HEK293 (cell line): ENCODE results near the gene NAA80.

Source experiments
- CTCF ChIA-PET: fragments of 350-600 bp; formaldehyde crosslinking; extraction: SDS; loops from one replicate; lab custom pipeline; 2021; ENCODE audit warnings: antibody characterized with exemption; lab: Yijun Ruan, JAX
- POLR2A ChIA-PET: fragments of 300-600 bp; formaldehyde crosslinking; extraction: SDS; loops from one replicate; lab custom pipeline; 2020; ENCODE audit warnings: antibody characterized with exemption, inconsistent platforms; lab: Yijun Ruan, JAX
- H3K27ac ChIP-seq: fragments of 200-500 bp; sonication (Bioruptor generic); 2 replicates; pipeline ENCODE4 v1.5.1; 2014; ENCODE audit warnings: low read depth, low read length, control low read depth, inconsistent platforms; ENCODE audit errors: extremely low read depth
- H3K36me3 ChIP-seq, 2 experiments: fragments of 200-500 bp in 1 of 2; sonication (Bioruptor generic) in 1 of 2; 1 replicate in 1 of 2; 2 replicates in 1 of 2; pipeline ENCODE4 v1.5.1; 2014 to 2017; ENCODE audit warnings: inconsistent platforms in 2 of 2, low read length in 2 of 2; ENCODE audit not compliant: control insufficient read depth in 2 of 2, insufficient read depth in 1 of 2
- H3K4me1 ChIP-seq: fragments of 200-500 bp; sonication (Bioruptor generic); 2 replicates; pipeline ENCODE4 v1.5.1; 2014; ENCODE audit warnings: mild to moderate bottlenecking, low read length, inconsistent platforms; ENCODE audit not compliant: control insufficient read depth, insufficient read depth
- H3K4me3 ChIP-seq: 2 replicates; pipeline ENCODE4 v1.5.1; 2011; ENCODE audit warnings: low read depth, mild to moderate bottlenecking, control low read depth, low read length, moderate library complexity
- H3K9me3 ChIP-seq: fragments of 200-500 bp; sonication (Bioruptor generic); 2 replicates; pipeline ENCODE4 v1.5.1; 2014; ENCODE audit warnings: low read depth, low read length, inconsistent platforms; ENCODE audit not compliant: control insufficient read depth, insufficient read depth
- BCL11B ChIP-seq: fragments of 450-650 bp; formaldehyde crosslinking; IDR thresholded peaks from 2 replicates; pipeline ENCODE4 v1.5.1; 2016; ENCODE audit warnings: low read depth, missing biosample characterization, missing genetic modification characterization
- IKZF3 ChIP-seq: fragments of 450-650 bp; IDR thresholded peaks from 2 replicates; pipeline ENCODE4 v1.5.0; 2018; ENCODE audit warnings: missing biosample characterization, mild to moderate bottlenecking, missing genetic modification characterization, moderate library complexity
- SP2 ChIP-seq: fragments of 450-650 bp; formaldehyde crosslinking; IDR thresholded peaks from 2 replicates; pipeline ENCODE4 v1.5.1; 2016; ENCODE audit warnings: missing biosample characterization, missing genetic modification characterization
- SP3 ChIP-seq: fragments of 450-650 bp; formaldehyde crosslinking; IDR thresholded peaks from 2 replicates; pipeline ENCODE4 v1.5.1; 2016; ENCODE audit warnings: missing biosample characterization, missing genetic modification characterization
- ZBTB17 ChIP-seq: fragments of 450-650 bp; formaldehyde crosslinking; IDR thresholded peaks from 2 replicates; pipeline ENCODE4 v1.5.1; 2016; ENCODE audit warnings: missing biosample characterization, missing genetic modification characterization
- ZNF221 ChIP-seq: fragments of 450-650 bp; formaldehyde crosslinking; IDR thresholded peaks from 2 replicates; pipeline ENCODE4 v1.5.1; 2017; ENCODE audit warnings: missing biosample characterization, missing genetic modification characterization, borderline replicate concordance
- ZNF23 ChIP-seq: fragments of 450-650 bp; formaldehyde crosslinking; IDR thresholded peaks from 2 replicates; pipeline ENCODE4 v1.5.1; 2016; ENCODE audit warnings: missing biosample characterization, missing genetic modification characterization, borderline replicate concordance
- ZNF239 ChIP-seq: fragments of 450-650 bp; formaldehyde crosslinking; IDR thresholded peaks from 2 replicates; pipeline ENCODE4 v1.5.1; 2016; ENCODE audit warnings: missing biosample characterization, missing genetic modification characterization
- ZNF335 ChIP-seq: fragments of 450-650 bp; formaldehyde crosslinking; conservative IDR thresholded peaks from 2 replicates; pipeline ENCODE4 v1.5.1; 2016; ENCODE audit warnings: missing biosample characterization, missing genetic modification characterization
- ZNF394 ChIP-seq: fragments of 450-650 bp; formaldehyde crosslinking; IDR thresholded peaks from 2 replicates; pipeline ENCODE4 v1.5.1; 2016; ENCODE audit warnings: missing biosample characterization, missing genetic modification characterization, mild to moderate bottlenecking, moderate library complexity, borderline replicate concordance
- ZNF501 ChIP-seq: fragments of 450-650 bp; formaldehyde crosslinking; IDR thresholded peaks from 2 replicates; pipeline ENCODE4 v1.5.1; 2016; ENCODE audit warnings: missing biosample characterization, missing genetic modification characterization
- ZNF571 ChIP-seq: fragments of 450-650 bp; formaldehyde crosslinking; IDR thresholded peaks from 2 replicates; pipeline ENCODE4 v1.5.0; 2017; ENCODE audit warnings: missing biosample characterization, missing genetic modification characterization
- ZNF776 ChIP-seq: fragments of 450-650 bp; formaldehyde crosslinking; IDR thresholded peaks from 2 replicates; pipeline ENCODE4 v1.5.0; 2017; ENCODE audit warnings: missing biosample characterization, missing genetic modification characterization, borderline replicate concordance
- ZNF830 ChIP-seq: fragments of 450-650 bp; IDR thresholded peaks from 2 replicates; pipeline ENCODE4 v1.5.0; 2018; ENCODE audit warnings: missing biosample characterization, missing genetic modification characterization, low read depth, mild to moderate bottlenecking, moderate library complexity
- ZXDB ChIP-seq: fragments of 450-650 bp; formaldehyde crosslinking; IDR thresholded peaks from 2 replicates; pipeline ENCODE4 v1.5.1; 2016; ENCODE audit warnings: missing biosample characterization, missing genetic modification characterization
- TF ChIP-seq, protein P1 (sequence below): fragments of 450-650 bp; formaldehyde crosslinking; IDR thresholded peaks from 2 replicates; pipeline ENCODE4 v1.5.1; 2016; ENCODE audit warnings: missing biosample characterization, missing genetic modification characterization, borderline replicate concordance
- TF ChIP-seq, protein P2 (sequence below): fragments of 450-650 bp; formaldehyde crosslinking; IDR thresholded peaks from 2 replicates; pipeline ENCODE4 v1.5.1; 2016; ENCODE audit warnings: missing biosample characterization, missing genetic modification characterization, borderline replicate concordance
- TF ChIP-seq, protein P3 (sequence below): fragments of 450-650 bp; formaldehyde crosslinking; IDR thresholded peaks from 2 replicates; pipeline ENCODE4 v1.5.1; 2016; ENCODE audit warnings: missing biosample characterization, missing genetic modification characterization
- TF ChIP-seq, protein P4 (sequence below): sonication (generic); formaldehyde crosslinking; IDR thresholded peaks from 2 replicates; pipeline ENCODE4 v1.8.1; 2022; ENCODE audit warnings: mild to moderate bottlenecking, moderate library complexity, missing genetic modification reagents
- TF ChIP-seq, protein P5 (sequence below): fragments of 450-650 bp; formaldehyde crosslinking; optimal IDR thresholded peaks from 2 replicates; pipeline ENCODE3; 2016; ENCODE audit warnings: missing biosample characterization, mild to moderate bottlenecking, missing genetic modification characterization

Gene NAA80

DNA sequence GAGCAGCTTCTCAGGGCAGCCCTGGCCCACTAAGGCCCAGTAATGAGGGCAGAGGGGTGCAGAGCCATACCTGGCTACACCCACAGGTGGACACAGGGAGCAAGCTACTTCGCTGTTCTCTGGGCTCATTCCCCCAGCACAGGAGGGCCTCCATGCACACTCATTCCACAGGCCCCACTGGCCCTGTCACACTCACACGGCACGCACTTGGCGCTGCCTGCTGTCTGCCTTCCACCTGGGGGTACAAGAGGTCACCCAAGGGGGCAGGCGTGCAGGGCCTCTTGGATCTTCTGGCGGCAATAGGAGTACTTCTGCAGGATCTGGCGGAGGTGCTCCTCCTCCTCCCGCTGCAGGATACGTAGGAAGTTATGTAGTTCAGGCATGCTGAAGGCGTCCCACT is 31.1 kb upstream of the NAA80 start (continued):
- TF ChIP-seq, protein P1, sequence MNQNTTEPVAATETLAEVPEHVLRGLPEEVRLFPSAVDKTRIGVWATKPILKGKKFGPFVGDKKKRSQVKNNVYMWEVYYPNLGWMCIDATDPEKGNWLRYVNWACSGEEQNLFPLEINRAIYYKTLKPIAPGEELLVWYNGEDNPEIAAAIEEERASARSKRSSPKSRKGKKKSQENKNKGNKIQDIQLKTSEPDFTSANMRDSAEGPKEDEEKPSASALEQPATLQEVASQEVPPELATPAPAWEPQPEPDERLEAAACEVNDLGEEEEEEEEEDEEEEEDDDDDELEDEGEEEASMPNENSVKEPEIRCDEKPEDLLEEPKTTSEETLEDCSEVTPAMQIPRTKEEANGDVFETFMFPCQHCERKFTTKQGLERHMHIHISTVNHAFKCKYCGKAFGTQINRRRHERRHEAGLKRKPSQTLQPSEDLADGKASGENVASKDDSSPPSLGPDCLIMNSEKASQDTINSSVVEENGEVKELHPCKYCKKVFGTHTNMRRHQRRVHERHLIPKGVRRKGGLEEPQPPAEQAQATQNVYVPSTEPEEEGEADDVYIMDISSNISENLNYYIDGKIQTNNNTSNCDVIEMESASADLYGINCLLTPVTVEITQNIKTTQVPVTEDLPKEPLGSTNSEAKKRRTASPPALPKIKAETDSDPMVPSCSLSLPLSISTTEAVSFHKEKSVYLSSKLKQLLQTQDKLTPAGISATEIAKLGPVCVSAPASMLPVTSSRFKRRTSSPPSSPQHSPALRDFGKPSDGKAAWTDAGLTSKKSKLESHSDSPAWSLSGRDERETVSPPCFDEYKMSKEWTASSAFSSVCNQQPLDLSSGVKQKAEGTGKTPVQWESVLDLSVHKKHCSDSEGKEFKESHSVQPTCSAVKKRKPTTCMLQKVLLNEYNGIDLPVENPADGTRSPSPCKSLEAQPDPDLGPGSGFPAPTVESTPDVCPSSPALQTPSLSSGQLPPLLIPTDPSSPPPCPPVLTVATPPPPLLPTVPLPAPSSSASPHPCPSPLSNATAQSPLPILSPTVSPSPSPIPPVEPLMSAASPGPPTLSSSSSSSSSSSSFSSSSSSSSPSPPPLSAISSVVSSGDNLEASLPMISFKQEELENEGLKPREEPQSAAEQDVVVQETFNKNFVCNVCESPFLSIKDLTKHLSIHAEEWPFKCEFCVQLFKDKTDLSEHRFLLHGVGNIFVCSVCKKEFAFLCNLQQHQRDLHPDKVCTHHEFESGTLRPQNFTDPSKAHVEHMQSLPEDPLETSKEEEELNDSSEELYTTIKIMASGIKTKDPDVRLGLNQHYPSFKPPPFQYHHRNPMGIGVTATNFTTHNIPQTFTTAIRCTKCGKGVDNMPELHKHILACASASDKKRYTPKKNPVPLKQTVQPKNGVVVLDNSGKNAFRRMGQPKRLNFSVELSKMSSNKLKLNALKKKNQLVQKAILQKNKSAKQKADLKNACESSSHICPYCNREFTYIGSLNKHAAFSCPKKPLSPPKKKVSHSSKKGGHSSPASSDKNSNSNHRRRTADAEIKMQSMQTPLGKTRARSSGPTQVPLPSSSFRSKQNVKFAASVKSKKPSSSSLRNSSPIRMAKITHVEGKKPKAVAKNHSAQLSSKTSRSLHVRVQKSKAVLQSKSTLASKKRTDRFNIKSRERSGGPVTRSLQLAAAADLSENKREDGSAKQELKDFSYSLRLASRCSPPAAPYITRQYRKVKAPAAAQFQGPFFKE: no peak
- TF ChIP-seq ZNF571 (tag by site-specific recombination): no peak
- no peak for TF ChIP-seq ZNF221 (tag by site-specific recombination)
- TF ChIP-seq IKZF3: no peak
- TF ChIP-seq, protein P2, sequence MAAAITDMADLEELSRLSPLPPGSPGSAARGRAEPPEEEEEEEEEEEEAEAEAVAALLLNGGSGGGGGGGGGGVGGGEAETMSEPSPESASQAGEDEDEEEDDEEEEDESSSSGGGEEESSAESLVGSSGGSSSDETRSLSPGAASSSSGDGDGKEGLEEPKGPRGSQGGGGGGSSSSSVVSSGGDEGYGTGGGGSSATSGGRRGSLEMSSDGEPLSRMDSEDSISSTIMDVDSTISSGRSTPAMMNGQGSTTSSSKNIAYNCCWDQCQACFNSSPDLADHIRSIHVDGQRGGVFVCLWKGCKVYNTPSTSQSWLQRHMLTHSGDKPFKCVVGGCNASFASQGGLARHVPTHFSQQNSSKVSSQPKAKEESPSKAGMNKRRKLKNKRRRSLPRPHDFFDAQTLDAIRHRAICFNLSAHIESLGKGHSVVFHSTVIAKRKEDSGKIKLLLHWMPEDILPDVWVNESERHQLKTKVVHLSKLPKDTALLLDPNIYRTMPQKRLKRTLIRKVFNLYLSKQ (tag by site-specific recombination): no peak
- no peak for TF ChIP-seq ZNF23 (tag by site-specific recombination)
- no peak for TF ChIP-seq ZNF830 (tag by site-specific recombination)

DNA sequence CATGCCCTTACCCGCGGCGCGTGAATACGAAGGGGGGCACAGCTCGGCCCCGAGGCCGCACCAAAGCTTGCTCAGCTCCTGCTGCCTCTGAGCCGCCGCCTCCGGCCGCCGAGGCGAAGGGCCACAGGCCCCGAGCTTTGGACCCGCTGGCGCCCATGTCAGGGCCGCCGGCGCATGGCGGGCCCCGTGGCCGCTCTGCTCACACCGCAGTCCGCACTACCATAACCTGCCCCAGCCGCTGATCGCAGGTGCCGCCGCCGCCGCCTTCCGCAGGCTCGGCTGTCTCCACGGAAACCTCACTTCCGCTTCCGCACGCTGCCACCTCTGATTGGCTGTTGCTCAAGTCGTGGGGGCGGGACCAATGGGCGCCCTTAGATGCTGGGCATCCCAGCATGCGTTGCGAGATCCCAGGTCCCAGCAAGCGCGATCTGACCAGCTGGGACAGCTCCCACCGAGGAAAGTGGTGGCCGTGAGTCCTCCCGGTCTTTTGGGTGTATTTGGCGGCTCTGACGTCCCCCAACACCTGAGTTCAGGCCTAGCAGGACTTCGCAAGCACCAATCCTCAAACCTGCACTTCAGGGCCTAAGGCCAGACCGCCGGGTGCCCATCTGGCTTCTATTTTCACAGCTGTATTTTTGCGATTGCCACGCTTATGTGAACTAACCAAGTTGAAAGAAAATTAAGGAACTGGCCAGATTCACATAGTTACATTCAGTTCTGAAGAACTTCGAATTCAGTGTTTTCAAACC is 28.9 kb upstream of the NAA80 start, which contains the start of gene TUSC2:
TUSC2 (minus strand) TSS at position 281 of the 749 bp plus-strand sequence; CDS start at position 157, 124 bp downstream.
- Histone ChIP-seq H3K36me3 (peaks cover 6 to 73% of the 10 kb centered on the region in 2 experiments), H3K4me1 (no peaks in the 10 kb centered on the region), H3K27ac (peak within 1 kb of the TSS; percentile 71), H3K9me3 (no peaks in the 10 kb centered on the region), H3K4me3 (peak within 1 kb of the TSS; percentile 92)
- CTCF ChIA-PET: interaction anchor here (0.6 to 1.7 kb wide), 4 partner anchors 8 to 214 kb away, joined by 3 to 7 read pairs (median 4); no protein-coding TSS in a partner anchor
- POLR2A ChIA-PET: interaction anchor here (0.6 to 2.6 kb wide), 19 partner anchors 9 to 1402 kb away, joined by 3 to 63 read pairs (median 6); partner anchors contain the start of genes CYB561D2, HYAL1, HYAL3 and IFRD2
- TF ChIP-seq SP3 (tag by site-specific recombination): peak; percentile 56; the same call in 1 of the 2 replicates
- no peak for TF ChIP-seq BCL11B (tag by site-specific recombination)
- TF ChIP-seq, protein P3, sequence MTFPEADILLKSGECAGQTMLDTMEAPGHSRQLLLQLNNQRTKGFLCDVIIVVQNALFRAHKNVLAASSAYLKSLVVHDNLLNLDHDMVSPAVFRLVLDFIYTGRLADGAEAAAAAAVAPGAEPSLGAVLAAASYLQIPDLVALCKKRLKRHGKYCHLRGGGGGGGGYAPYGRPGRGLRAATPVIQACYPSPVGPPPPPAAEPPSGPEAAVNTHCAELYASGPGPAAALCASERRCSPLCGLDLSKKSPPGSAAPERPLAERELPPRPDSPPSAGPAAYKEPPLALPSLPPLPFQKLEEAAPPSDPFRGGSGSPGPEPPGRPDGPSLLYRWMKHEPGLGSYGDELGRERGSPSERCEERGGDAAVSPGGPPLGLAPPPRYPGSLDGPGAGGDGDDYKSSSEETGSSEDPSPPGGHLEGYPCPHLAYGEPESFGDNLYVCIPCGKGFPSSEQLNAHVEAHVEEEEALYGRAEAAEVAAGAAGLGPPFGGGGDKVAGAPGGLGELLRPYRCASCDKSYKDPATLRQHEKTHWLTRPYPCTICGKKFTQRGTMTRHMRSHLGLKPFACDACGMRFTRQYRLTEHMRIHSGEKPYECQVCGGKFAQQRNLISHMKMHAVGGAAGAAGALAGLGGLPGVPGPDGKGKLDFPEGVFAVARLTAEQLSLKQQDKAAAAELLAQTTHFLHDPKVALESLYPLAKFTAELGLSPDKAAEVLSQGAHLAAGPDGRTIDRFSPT (tag by site-specific recombination): 0 out of 2 replicates have a peak, but pooled peaks have one; percentile 33
- TF ChIP-seq ZNF335 (tag by site-specific recombination): peak; percentile 64
- no peak for TF ChIP-seq ZNF776
- 0 out of 2 replicates have a peak, but pooled peaks have one; percentile 73 for TF ChIP-seq ZNF501 (tag by site-specific recombination)
- TF ChIP-seq ZNF239 (tag by site-specific recombination): no peak
- TF ChIP-seq, protein P4, sequence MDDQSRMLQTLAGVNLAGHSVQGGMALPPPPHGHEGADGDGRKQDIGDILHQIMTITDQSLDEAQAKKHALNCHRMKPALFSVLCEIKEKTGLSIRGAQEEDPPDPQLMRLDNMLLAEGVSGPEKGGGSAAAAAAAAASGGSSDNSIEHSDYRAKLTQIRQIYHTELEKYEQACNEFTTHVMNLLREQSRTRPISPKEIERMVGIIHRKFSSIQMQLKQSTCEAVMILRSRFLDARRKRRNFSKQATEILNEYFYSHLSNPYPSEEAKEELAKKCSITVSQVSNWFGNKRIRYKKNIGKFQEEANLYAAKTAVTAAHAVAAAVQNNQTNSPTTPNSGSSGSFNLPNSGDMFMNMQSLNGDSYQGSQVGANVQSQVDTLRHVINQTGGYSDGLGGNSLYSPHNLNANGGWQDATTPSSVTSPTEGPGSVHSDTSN (CRISPR knock-in tag): 0 out of 2 replicates have a peak, but pooled peaks have one; percentile 20
- peak; percentile 68 for TF ChIP-seq ZBTB17 (tag by site-specific recombination)
- TF ChIP-seq ZXDB (tag by site-specific recombination): 0 out of 2 replicates have a peak, but pooled peaks have one; percentile 15
- TF ChIP-seq ZNF394 (tag by site-specific recombination): 0 out of 2 replicates have a peak, but pooled peaks have one; percentile 4
- peak; percentile 93 for TF ChIP-seq SP2 (tag by site-specific recombination)
- TF ChIP-seq, protein P5, sequence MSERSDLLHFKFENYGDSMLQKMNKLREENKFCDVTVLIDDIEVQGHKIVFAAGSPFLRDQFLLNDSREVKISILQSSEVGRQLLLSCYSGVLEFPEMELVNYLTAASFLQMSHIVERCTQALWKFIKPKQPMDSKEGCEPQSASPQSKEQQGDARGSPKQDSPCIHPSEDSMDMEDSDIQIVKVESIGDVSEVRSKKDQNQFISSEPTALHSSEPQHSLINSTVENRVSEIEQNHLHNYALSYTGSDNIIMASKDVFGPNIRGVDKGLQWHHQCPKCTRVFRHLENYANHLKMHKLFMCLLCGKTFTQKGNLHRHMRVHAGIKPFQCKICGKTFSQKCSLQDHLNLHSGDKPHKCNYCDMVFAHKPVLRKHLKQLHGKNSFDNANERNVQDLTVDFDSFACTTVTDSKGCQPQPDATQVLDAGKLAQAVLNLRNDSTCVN (tag by site-specific recombination): peak; percentile 64
- TF ChIP-seq IKZF3: 0 out of 2 replicates have a peak, but pooled peaks have one; percentile 14
